Esophagus muscularis mucosa (tissue), 4 donors: ENCODE results near the gene NELFA. TPM values are rescaled to one million over a fixed set of nuclear protein-coding genes. Genes with fewer than 3 reads are reported as not detected.

Experiments used
- DNase-seq: peaks from one replicate; pipeline ENCODE4 v3.0.0-alpha.2; 2017; ENCODE audit errors: extremely low spot score
- H3K27ac ChIP-seq, 4 donors: fragments of 200-600 bp; sonication (generic); replicated peaks in 1 of 4; 1 replicate in 3 of 4; 2 replicates in 1 of 4; pipeline ENCODE4 v1.5.1; 2016 to 2019; ENCODE audit warnings: mild to moderate bottlenecking in 1 of 4
- H3K27me3 ChIP-seq, 4 donors: fragments of 200-600 bp; sonication (generic); one replicate each; pipeline versions ENCODE4 v1.5.1 to v1.6.0; 2016 to 2019
- H3K36me3 ChIP-seq, 4 donors: fragments of 200-600 bp; sonication (generic); one replicate each; pipeline ENCODE4 v1.5.1; 2016 to 2019
- H3K4me1 ChIP-seq, 4 donors: fragments of 200-600 bp; sonication (generic); one replicate each; pipeline ENCODE4 v1.5.1; 2016 to 2019
- H3K4me3 ChIP-seq, 4 donors: fragments of 200-600 bp; sonication (generic); 1 replicate in 2 of 4; 2 replicates in 2 of 4; pipeline ENCODE4 v1.5.1; 2016 to 2019; ENCODE audit warnings: mild to moderate bottlenecking in 4 of 4, moderate library complexity in 1 of 4
- H3K9me3 ChIP-seq, 4 donors: fragments of 200-600 bp; sonication (generic); 1 replicate in 3 of 4; 2 replicates in 1 of 4; pipeline ENCODE4 v1.5.1; 2016 to 2019
- EP300 ChIP-seq: sonication (generic); formaldehyde crosslinking; IDR thresholded peaks from one replicate; pipeline ENCODE4 v1.6.1; 2017; ENCODE audit warnings: antibody characterized with exemption
- POLR2A ChIP-seq: fragments of 450-650 bp; IDR thresholded peaks from one replicate; pipeline ENCODE4 v1.6.1; 2017; ENCODE audit warnings: antibody characterized with exemption, moderate library complexity, mild to moderate bottlenecking, low read depth
- POLR2AphosphoS5 ChIP-seq, 2 donors: sonication (generic); formaldehyde crosslinking; IDR thresholded peaks; one replicate each; pipeline ENCODE4 v1.6.1; 2017; ENCODE audit warnings: antibody characterized with exemption in 2 of 2
- WGBS: methylation state at CpG from one replicate; pipeline ENCODE4 v1.1.5; 2018; 5-methylcytosine and 5-hydroxymethylcytosine counted together
- intact Hi-C: fragments of 100-400 bp; cut with DNase I; formaldehyde crosslinking; loops from one replicate; pipeline ENCODE4 v1.15.1; 2023
- total RNA-seq, 4 donors: library from RNA; depleted of rRNA; stranded (reverse); fragments of >200 nt; gene quantifications; one replicate each; pipeline versions ENCODE4 v1.1.0 to v1.2.1, GENCODE V29; 2016
- TF ChIP-seq, protein P1 (sequence below), 3 experiments: fragments of 200-600 bp in 2 of 3; fragments of 450-650 bp in 1 of 3; sonication (generic) in 2 of 3; IDR thresholded peaks; one replicate each; pipeline ENCODE4 v1.5.1; 2017 to 2019; ENCODE audit warnings: antibody characterized with exemption in 3 of 3, mild to moderate bottlenecking in 2 of 3, moderate library complexity in 1 of 3

The NELFA gene
- 10 to 100 TPM; 15.4 to 23.7 (median 18.7) TPM for total RNA-seq

DNA sequence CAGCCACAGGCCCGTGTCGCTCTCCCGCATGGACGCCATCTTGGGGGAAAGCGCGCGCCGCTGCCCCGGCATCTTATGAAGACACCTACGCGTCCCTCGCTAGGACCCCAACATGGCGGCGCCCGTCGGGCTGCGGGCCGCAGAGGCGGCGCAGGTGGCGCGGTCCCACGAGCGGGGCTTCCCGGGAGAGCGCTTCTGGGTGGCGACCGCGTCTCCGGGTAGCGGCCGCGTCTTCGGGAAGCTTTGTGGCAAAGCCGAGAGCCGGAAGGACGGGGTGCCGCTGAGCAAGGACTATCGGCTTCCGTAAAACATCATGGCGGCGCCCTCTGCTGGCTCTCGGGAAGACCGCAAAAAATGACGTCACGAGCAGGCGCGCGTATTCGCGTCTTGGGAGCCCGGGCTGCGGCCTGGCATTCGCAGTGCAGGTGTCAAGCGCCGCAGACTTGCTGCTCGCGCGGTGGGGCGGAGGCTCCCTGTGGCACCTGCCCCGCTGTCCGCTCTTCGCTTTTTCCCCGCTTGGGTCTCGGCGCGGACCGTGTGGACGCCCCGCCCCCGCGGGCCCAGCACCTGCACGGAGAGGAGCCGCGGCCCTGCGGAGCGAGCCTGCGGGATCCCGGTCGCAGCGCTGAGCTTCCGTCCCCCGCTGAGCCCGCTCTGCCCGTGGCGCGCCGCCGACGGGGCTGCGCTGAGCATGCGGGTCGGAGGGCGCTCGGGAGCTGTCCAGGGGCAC lies at the start of gene NELFA:
NELFA (minus strand) TSS at position 54 of the 730 bp plus-strand sequence; CDS start at position 39, 15 bp downstream.
- Histone ChIP-seq H3K27me3 (no peaks in the 10 kb centered on the region), H3K27ac (peak within 1 kb of the TSS; percentile 94 to 100 (median 96)), H3K4me3 (peak within 1 kb of the TSS; percentile 81 to 99 (median 98)), H3K36me3 (peaks cover 0 to 22% (median 10%) of the 10 kb centered on the region in 4 donors), H3K4me1 (peaks cover 8 to 37% (median 31%) of the 10 kb centered on the region in 4 donors), H3K9me3 (no peaks in the 10 kb centered on the region)
- intact Hi-C loops = no loop called here
- 0% methylated on average over 13 of the region's 95 CpGs for WGBS
- TF ChIP-seq, protein P1, sequence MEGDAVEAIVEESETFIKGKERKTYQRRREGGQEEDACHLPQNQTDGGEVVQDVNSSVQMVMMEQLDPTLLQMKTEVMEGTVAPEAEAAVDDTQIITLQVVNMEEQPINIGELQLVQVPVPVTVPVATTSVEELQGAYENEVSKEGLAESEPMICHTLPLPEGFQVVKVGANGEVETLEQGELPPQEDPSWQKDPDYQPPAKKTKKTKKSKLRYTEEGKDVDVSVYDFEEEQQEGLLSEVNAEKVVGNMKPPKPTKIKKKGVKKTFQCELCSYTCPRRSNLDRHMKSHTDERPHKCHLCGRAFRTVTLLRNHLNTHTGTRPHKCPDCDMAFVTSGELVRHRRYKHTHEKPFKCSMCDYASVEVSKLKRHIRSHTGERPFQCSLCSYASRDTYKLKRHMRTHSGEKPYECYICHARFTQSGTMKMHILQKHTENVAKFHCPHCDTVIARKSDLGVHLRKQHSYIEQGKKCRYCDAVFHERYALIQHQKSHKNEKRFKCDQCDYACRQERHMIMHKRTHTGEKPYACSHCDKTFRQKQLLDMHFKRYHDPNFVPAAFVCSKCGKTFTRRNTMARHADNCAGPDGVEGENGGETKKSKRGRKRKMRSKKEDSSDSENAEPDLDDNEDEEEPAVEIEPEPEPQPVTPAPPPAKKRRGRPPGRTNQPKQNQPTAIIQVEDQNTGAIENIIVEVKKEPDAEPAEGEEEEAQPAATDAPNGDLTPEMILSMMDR (IDR thresholded peaks at IDR 0.05) = peak in 2 of 3 experiments; percentile 25 to 52
- TF ChIP-seq POLR2A (peak; percentile 25), EP300 (no peak), POLR2AphosphoS5 (IDR thresholded peaks at IDR 0.05) (peak; percentile 79 to 93)
- peak; percentile 98 for DNase-seq

DNA sequence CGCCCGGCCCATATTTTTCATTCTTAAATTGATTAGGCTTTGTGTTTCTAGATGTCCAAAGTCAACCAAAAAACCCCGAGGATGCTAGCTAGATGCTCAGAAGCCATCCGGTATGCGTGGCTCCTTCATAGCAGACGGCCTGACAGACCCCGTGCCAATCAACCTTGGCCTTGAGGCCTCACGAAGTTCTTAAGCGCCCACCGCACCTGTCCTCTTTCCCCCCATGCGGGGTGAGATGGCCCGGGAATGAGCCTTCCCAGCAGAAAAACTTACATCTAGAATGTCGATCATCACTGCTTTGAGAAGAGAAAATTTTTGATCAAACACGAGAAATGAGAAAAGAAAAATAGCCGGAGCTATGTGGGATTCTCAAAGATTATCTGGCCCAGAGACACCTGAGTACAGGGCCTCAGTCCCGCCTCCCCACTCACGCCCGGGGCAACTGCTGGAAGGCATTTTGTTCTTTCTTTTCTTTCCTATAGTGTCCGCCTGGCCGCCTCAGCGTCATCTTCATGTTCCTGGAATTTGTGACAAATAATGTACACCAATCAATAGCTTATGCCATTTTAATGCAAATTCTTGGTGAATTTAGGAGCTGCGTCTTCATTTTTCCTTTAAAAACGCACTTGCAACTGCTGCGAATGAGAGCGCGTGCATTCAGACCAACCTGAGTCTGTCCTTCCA lies 48.8 kb upstream of the NELFA start:
- intact Hi-C loops = no loop called here
- WGBS = 80% methylated on average over 25 of the region's 26 CpGs
- H3K4me1 ChIP-seq = peaks cover 3 to 26% (median 23%) of the 10 kb centered on the region in 4 donors
- no peak for DNase-seq
- peak overlapping the region in 1 of 4 donors; percentile 48 for H3K4me3 ChIP-seq
- TF ChIP-seq, protein P1 (IDR thresholded peaks at IDR 0.05) = no peak
- TF ChIP-seq POLR2AphosphoS5 (IDR thresholded peaks at IDR 0.05) = no peak
- no peak for TF ChIP-seq POLR2A
- H3K27me3 ChIP-seq = peaks cover 0 to 90% (median 23%) of the 10 kb centered on the region in 4 donors
- H3K36me3 ChIP-seq = no peaks in the 10 kb centered on the region
- H3K9me3 ChIP-seq = no peaks in the 10 kb centered on the region
- H3K27ac ChIP-seq = no peak overlapping the region

DNA sequence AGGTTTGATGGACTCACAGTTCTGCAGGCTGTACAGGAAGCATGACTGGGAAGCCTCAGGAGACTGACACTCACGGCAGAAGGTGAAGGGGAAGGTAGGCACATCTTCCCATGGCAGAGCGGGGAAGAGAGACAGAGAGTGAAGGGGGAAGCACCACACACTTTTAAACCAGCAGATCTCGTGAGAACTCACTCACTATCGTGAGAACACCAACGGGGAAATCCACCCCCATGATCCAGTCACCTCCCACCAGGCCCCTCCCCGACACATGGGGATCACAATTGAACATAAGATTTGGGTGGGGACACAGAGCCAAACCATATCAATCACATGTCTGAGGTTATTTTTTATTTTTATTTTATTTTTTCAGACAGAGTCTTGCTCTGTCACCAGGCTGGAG lies 45.4 kb upstream of the NELFA start:
- 69% methylated on average over 6 of the region's 6 CpGs for WGBS
- Histone ChIP-seq H3K4me3 (no peak overlapping the region), H3K27ac (no peak overlapping the region), H3K36me3 (no peaks in the 10 kb centered on the region), H3K9me3 (no peaks in the 10 kb centered on the region), H3K4me1 (peaks cover 3 to 10% (median 9%) of the 10 kb centered on the region in 4 donors), H3K27me3 (peaks cover 0 to 82% (median 12%) of the 10 kb centered on the region in 4 donors)
- no peak for DNase-seq
- TF ChIP-seq, protein P1 (IDR thresholded peaks at IDR 0.05) = no peak
- TF ChIP-seq EP300 (no peak), POLR2AphosphoS5 (IDR thresholded peaks at IDR 0.05) (no peak), POLR2A (no peak)
- intact Hi-C loops = no loop called here

DNA sequence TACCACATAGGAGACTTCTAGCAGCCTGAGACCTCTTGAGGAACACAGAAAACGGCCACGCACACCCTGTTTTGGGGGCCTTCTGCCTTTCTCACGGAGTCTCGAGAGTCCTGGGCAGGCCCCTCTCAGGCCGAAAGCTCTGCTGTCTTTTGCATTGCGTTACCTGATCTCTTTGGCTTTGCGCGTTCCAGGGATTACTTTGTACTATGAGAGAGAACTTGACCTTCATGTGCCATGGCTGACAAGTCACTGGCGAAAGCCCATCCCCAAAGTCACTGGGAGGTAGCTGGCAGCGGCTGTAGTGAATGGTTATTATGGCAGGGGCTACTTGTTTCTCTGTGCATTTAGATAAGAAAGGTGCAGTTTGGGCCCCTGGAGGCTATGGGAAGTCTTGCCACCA lies 42.3 kb upstream of the NELFA start:
- DNase-seq = no peak

DNA sequence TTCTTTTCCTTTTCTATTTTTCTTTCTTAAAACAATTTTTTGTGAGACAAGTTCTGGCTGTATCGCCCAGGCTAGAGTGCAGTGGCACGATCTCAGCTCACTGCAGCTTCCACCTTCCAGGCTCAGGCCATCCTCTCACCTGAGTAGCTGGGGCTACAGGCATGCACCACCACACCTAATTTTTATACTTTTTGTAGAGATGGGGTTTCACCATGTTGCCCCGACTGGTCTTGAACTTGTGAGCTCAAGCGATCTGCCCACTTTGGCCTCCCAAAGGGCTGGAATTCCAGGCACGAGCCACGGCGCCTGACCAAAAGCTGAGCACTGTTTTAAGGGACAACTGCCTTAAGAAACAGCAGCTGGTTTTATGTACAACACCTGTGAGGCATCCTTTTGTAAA lies 41.0 kb upstream of the NELFA start:
- DNase-seq = no peak
- H3K27me3 ChIP-seq = peaks cover 0 to 84% (median 10%) of the 10 kb centered on the region in 4 donors
- H3K4me1 ChIP-seq = peaks cover 0 to 7% (median 2%) of the 10 kb centered on the region in 4 donors
- H3K36me3 ChIP-seq = no peaks in the 10 kb centered on the region
- H3K4me3 ChIP-seq = no peak overlapping the region
- TF ChIP-seq, protein P1 (IDR thresholded peaks at IDR 0.05) = no peak
- no peak for TF ChIP-seq POLR2A
- TF ChIP-seq POLR2AphosphoS5 (IDR thresholded peaks at IDR 0.05) = no peak
- no peak for TF ChIP-seq EP300
- no peak overlapping the region for H3K27ac ChIP-seq
- H3K9me3 ChIP-seq = no peaks in the 10 kb centered on the region
- WGBS = 89% methylated on average over 7 of the region's 7 CpGs
- intact Hi-C loops = no loop called here

More for the DNA sequence above, 42.3 kb upstream of the NELFA start:
- H3K36me3 ChIP-seq = no peaks in the 10 kb centered on the region
- 76% methylated on average over 10 of the region's 10 CpGs for WGBS
- no peak overlapping the region for H3K27ac ChIP-seq
- no peaks in the 10 kb centered on the region for H3K9me3 ChIP-seq
- peaks cover 0 to 85% (median 10%) of the 10 kb centered on the region in 4 donors for H3K27me3 ChIP-seq
- TF ChIP-seq POLR2AphosphoS5 (IDR thresholded peaks at IDR 0.05) (no peak), EP300 (no peak), POLR2A (no peak)
- intact Hi-C loops = no loop called here
- no peak overlapping the region for H3K4me3 ChIP-seq
- peaks cover 0 to 7% (median 2%) of the 10 kb centered on the region in 4 donors for H3K4me1 ChIP-seq
